GM12864 (cell line): ENCODE results near the gene ZNF784.

Experiments
- DNase-seq: peaks from one replicate; pipeline ENCODE4 v3.0.0-alpha.2; 2011; ENCODE audit warnings: low read depth
- H3K4me3 ChIP-seq: 2 replicates; pipeline ENCODE4 v1.5.1; 2011; ENCODE audit warnings: mild to moderate bottlenecking, low read depth, low read length, control low read depth
- TF ChIP-seq, protein P1 (sequence below): IDR thresholded peaks from 2 replicates; pipeline ENCODE4 v1.5.1; 2011; ENCODE audit warnings: low read depth, mild to moderate bottlenecking, moderate library complexity, low read length, control low read depth, inconsistent platforms; ENCODE audit errors: missing control alignments

Gene ZNF784

DNA sequence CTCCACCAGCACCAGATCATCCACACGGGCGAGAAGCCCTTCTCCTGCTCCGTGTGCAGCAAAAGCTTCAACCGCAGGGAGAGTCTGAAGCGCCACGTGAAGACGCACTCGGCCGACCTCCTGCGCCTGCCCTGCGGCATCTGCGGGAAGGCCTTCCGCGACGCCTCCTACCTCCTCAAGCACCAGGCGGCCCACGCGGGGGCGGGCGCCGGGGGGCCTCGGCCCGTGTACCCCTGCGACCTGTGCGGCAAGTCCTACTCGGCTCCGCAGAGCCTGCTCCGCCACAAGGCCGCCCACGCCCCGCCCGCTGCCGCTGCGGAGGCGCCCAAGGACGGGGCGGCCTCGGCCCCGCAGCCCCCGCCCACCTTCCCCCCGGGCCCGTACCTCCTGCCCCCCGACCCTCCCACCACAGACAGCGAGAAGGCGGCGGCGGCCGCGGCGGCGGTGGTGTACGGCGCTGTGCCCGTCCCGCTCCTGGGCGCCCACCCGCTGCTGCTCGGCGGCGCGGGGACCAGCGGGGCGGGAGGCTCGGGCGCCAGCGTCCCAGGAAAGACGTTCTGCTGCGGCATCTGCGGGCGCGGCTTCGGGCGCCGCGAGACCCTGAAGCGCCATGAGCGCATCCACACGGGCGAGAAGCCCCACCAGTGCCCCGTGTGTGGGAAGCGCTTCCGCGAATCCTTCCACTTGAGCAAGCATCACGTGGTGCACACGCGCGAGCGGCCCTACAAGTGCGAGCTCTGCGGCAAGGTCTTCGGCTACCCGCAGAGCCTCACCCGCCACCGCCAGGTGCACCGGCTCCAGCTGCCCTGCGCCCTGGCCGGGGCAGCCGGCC is 9.4 kb downstream of the ZNF784 start:
- TF ChIP-seq, protein P1, sequence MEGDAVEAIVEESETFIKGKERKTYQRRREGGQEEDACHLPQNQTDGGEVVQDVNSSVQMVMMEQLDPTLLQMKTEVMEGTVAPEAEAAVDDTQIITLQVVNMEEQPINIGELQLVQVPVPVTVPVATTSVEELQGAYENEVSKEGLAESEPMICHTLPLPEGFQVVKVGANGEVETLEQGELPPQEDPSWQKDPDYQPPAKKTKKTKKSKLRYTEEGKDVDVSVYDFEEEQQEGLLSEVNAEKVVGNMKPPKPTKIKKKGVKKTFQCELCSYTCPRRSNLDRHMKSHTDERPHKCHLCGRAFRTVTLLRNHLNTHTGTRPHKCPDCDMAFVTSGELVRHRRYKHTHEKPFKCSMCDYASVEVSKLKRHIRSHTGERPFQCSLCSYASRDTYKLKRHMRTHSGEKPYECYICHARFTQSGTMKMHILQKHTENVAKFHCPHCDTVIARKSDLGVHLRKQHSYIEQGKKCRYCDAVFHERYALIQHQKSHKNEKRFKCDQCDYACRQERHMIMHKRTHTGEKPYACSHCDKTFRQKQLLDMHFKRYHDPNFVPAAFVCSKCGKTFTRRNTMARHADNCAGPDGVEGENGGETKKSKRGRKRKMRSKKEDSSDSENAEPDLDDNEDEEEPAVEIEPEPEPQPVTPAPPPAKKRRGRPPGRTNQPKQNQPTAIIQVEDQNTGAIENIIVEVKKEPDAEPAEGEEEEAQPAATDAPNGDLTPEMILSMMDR = no peak
- no peak overlapping the region for H3K4me3 ChIP-seq
- DNase-seq = no peak

DNA sequence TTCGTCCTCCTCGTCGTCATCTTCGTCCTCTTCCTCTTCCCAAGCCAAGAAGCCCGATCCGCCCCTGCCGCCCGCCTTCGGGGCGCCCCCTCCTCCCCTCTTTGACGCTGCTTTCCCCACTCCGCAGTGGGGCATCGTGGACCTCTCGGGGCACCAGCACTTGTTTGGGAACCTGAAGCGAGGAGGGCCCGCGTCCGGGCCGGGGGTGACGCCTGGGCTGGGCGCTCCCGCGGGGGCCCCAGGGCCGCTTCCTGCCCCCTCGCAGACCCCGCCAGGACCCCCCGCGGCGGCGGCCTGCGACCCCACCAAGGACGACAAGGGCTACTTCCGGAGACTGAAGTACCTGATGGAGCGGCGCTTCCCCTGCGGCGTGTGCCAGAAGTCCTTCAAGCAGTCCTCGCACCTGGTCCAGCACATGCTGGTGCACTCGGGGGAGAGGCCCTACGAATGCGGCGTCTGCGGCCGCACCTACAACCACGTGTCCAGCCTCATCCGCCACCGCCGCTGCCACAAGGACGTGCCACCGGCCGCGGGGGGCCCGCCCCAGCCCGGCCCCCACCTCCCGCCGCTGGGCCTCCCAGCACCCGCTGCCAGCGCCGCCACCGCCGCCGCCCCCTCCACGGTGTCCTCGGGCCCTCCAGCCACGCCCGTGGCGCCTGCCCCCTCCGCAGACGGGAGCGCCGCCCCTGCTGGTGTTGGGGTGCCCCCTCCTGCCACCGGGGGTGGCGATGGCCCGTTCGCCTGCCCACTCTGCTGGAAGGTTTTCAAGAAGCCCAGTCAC is 10.2 kb downstream of the ZNF784 start:
- H3K4me3 ChIP-seq = no peak overlapping the region
- no peak for DNase-seq
- TF ChIP-seq, protein P1 = no peak

DNA sequence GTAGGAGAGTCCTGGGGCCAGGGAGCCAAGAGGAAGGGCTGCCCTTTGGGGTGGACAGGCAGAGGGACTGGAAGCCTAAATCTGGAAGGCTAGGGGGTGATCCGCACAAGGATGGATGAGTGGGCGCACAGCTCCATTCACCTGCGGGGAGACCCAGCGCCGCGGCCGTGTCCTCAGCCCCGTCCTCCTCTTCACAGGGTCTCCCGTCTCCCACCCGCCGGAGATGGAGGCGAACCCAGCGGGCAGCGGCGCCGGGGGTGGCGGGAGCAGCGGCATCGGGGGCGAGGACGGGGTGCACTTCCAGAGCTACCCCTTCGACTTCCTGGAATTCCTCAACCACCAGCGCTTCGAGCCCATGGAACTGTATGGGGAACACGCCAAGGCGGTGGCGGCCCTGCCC is 11.0 kb downstream of the ZNF784 start:
- no peak for DNase-seq
- H3K4me3 ChIP-seq = no peak overlapping the region
- TF ChIP-seq, protein P1 = no peak

DNA sequence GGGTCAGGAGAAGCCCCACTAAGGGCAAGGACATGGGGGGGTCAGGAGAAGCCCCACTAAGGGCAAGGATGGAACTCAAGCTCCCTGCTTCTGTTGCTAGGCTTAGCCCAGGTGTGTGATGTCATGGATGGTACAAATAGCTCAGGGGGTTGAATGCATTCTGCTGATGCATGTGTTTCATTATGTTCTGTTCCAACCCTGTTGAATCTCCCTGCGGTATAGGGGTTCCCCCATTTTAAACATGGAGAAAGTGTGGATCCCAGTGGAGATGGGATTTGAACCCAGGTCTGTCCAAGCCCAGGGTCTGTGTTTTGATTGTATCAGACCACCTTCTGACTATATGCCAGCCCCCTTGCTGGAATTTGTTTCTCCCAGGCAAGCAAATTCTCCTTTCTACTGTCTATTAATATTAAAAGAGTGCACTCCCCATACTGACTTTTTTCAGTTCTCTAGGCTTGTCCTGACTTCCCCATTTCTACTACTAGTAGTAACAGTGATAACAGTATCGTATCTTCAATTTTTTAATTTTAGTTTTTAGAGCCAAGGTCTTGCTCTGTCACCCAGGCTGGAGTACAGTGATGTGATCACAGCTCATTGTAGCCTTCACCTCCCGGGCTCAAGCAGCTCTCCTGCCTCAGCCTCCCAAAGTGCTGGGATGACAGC is 12.3 kb downstream of the ZNF784 start:
- no peak for DNase-seq
- no peak overlapping the region for H3K4me3 ChIP-seq
- TF ChIP-seq, protein P1 = no peak

DNA sequence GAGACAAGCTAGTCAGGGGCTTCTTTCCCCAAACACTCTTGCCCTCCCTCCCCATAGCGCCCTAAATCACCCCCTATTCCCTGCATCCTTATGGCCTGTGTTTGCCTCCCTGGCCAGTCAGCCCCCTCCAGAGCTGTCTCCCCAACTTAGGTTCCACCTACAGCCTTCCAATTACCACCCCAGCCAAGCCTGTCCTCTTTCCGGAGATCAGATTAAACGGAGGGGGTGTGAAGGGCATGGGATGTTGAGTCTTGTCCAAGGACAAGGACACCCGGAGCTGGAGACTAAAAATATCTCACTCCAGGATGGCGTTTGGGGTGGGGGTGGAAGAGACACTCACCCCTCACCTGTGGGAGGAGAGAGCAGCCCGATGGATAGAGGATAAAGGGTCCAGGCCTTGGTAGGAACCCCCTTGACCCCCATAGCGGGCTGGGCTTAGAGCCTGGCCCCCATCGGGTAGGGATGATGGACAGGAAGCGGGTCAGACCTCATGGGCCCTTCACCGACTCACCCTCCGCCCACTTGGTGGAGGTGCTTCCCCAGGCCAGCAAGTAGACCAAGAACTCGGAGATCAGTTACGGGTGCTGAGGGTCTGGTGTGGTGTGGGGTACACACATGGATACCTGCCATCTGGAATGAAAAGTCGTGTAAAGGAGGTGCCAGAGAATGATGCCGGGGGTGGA is 12.9 kb downstream of the ZNF784 start:
- TF ChIP-seq, protein P1 = no peak
- no peak overlapping the region for H3K4me3 ChIP-seq
- no peak for DNase-seq

DNA sequence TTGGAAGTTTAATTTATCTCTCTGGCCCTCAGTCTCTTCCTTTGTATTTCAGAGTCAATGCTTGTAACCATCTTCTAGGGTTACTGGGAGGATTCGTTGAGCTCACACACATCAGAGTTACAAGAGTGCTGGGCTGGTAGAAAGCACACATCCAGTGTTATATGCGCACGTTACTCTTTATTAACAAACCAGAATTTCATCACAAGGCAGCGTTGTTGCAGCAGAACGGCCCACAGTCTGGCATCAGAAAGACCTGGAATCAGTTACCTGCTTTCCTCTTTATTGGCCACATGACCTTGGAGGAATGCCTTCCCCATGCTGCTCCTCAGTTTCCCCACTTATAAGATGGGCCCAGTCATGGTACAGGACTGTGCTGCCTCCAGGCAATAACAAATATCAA is 15.0 kb downstream of the ZNF784 start:
- DNase-seq = no peak
- TF ChIP-seq, protein P1 = no peak
- H3K4me3 ChIP-seq = no peak overlapping the region
